Muscle of leg (tissue), 11 donors: Measurements from ENCODE around the gene SURF6. TPM values are rescaled to one million over a fixed set of nuclear protein-coding genes. Genes with fewer than 3 reads are reported as not detected.
"Not testable (repeated sequence)": the region's sequence is repeated elsewhere in the genome, so short reads cannot be mapped to it uniquely, and the experiment has no call there.

ENCODE experiments used
- DNase-seq: peaks from one replicate; pipeline ENCODE4 v3.0.0; 2013
- H3K27ac ChIP-seq: one replicate; pipeline ENCODE4 v1.5.1; 2013; ENCODE audit warnings: mild to moderate bottlenecking, low read length, control low read depth
- H3K27me3 ChIP-seq: one replicate; pipeline ENCODE4 v1.6.1; 2013; ENCODE audit warnings: low read length; ENCODE audit not compliant: control insufficient read depth, insufficient read depth
- H3K36me3 ChIP-seq: one replicate; pipeline ENCODE4 v1.6.1; 2013; ENCODE audit warnings: low read length; ENCODE audit not compliant: control insufficient read depth, insufficient read depth
- H3K4me1 ChIP-seq: one replicate; pipeline ENCODE4 v1.6.1; 2013; ENCODE audit warnings: low read length; ENCODE audit not compliant: control insufficient read depth, insufficient read depth
- H3K4me3 ChIP-seq: one replicate; pipeline ENCODE4 v1.5.1; 2013; ENCODE audit warnings: low read length, control low read depth
- H3K9me3 ChIP-seq: replicated peaks from 2 replicates; pipeline ENCODE4 v1.6.1; 2013; ENCODE audit warnings: low read depth, low read length; ENCODE audit not compliant: control insufficient read depth
- WGBS: methylation state at CpG from one replicate; pipeline ENCODE4 v1.1.5; 2013; ENCODE audit warnings: missing lambda C conversion rate; ENCODE audit not compliant: insufficient coverage; 5-methylcytosine and 5-hydroxymethylcytosine counted together
- polyA plus RNA-seq, 8 donors: library from polyadenylated mRNA; unstranded; fragments of 120-200 nt; gene quantifications; one replicate each; pipeline versions ENCODE4 v1.2.1 to v1.2.3, GENCODE V29; 2013; ENCODE audit warnings: inconsistent platforms in 1 of 8, low replicate concordance in 1 of 8; ENCODE audit not compliant: insufficient read length in 8 of 8, insufficient read depth in 1 of 8
- total RNA-seq: library from RNA; stranded (reverse); fragments of 120-200 nt; gene quantifications from one replicate; pipeline ENCODE4 v1.2.4, GENCODE V29; 2013

SURF6 gene
- total and polyA plus RNA-seq, 9 donors = 14.2 to 25.6 (median 23.1) TPM

DNA sequence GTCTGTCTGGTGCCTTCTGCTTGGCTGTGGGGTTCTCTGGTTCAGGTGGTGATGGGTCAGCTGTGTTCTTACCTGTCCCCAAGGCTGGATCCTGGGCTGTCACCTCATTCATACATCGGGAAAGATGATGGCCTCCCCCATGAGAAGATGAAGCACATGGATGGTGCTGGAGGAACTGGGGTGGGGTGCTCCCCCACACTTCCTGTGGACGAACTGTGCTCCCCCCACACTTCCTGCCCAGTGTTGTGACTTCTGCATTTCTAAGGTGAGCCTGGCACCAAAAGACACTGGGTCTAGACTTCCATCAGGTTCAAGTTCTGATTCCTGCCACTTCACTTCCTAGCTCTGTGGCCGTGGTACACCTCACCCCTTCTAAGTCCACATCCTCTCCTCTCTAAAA lies 4.3 kb upstream of the SURF6 start:
- Histone ChIP-seq H3K4me1 (peaks cover 16% of the 10 kb centered on the region), H3K36me3 (peaks cover 67% of the 10 kb centered on the region), H3K4me3 (no peak overlapping the region), H3K27me3 (no peaks in the 10 kb centered on the region), H3K9me3 (no peaks in the 10 kb centered on the region), H3K27ac (no peak overlapping the region)
- no peak for DNase-seq
- WGBS = 50% methylated on average over 1 of the region's 3 CpGs

DNA sequence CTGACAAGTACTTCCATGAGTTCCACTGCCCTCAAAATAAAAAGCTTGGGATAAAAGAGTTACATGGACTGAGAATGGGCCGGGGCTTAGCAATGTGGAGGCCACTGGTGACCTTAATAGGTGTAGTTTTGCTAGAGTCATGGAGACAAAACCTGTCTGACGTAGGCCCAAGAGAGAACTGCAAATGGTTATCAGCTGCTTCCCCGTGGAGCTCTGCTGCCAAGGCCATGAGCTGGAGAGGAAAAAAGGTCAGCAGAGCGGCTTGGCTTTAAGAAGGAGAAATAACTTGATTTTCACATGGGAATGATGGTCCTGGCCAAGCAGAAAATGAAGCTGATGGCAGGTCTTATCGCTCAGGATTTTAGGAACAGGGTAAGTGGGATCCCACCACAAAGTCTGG lies 3.7 kb upstream of the SURF6 start:
- Histone ChIP-seq H3K4me3 (no peak overlapping the region), H3K4me1 (peaks cover 22% of the 10 kb centered on the region), H3K27ac (no peak overlapping the region), H3K36me3 (peaks cover 63% of the 10 kb centered on the region), H3K9me3 (no peaks in the 10 kb centered on the region), H3K27me3 (no peaks in the 10 kb centered on the region)
- no peak for DNase-seq
- WGBS = 78% methylated on average over 5 of the region's 5 CpGs

DNA sequence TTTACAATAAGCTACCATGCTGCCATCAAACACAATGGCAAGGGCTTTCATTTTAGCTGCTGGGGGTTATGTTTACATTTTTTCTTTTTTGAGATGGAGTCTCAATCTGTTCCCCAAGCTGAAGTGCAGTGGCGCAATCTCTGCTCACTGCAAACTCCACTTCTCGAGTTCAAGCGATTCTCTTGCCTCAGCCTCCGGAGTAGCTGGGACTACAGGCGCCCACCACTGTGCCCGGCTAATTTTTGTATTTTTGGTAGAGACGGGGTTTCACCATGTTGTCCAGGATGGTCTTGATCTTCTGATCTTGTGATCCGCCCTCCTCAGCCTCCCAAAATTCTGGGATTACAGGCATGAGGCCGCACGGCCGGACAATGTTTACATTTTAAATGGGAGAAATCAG lies 1.1 kb downstream of the SURF6 start:
- DNase-seq, H3K27me3 ChIP-seq, H3K9me3 ChIP-seq, H3K27ac ChIP-seq: not testable (repeated sequence)
- 87% methylated on average over 7 of the region's 11 CpGs for whole genome bisulfite sequencing
- Histone ChIP-seq H3K4me1 (peaks cover 16% of the 10 kb centered on the region), H3K4me3 (peak overlapping the region; percentile 88), H3K36me3 (peaks cover 63% of the 10 kb centered on the region)

DNA sequence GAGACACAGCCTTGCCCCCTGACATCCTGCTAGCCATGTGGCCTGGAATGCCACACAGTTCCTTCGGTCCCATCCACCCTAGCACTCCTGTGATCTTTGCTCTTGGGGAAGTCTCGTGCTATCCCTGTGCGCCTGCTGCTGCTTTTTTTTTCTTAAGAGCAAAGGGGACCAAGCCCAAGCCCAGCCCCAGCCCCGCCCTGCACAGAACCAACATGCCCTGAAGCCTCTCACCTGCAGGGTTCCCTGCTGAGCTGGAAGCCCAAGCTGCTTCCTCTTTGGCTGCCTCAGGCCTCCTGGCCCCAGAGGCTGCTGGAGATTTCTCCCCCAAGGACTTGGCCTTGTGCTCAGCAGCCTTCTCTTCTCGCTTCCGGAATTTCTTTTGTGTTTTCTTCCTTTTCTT lies 1.8 kb downstream of the SURF6 start:
- H3K9me3 ChIP-seq = no peaks in the 10 kb centered on the region
- peaks cover 57% of the 10 kb centered on the region for H3K36me3 ChIP-seq
- WGBS = 86% methylated on average over 6 of the region's 6 CpGs
- H3K27me3 ChIP-seq = no peaks in the 10 kb centered on the region
- no peak for DNase-seq
- H3K27ac ChIP-seq = no peak overlapping the region
- H3K4me3 ChIP-seq = no peak overlapping the region
- peaks cover 16% of the 10 kb centered on the region for H3K4me1 ChIP-seq

DNA sequence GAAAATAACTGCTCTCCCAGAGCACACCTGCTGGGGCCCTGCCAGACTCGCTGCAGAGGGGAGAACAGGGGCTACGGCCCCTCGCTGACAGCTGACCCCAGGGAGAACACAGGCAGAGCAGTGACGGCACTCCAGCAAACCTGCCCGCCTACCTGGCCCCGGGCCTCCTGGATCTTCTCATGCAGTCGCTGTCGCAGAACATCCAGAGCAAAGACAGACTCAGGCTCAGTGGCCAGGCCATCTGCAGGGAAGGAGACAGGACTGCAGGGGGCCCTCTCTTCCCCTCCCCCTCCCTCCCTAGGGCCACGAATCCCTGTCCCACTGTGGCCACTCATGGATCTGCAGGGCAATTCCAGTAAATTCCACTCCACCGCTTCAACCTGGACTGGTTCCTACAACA lies 2.4 kb downstream of the SURF6 start:
- Histone ChIP-seq H3K36me3 (peaks cover 51% of the 10 kb centered on the region), H3K9me3 (no peaks in the 10 kb centered on the region), H3K27me3 (no peaks in the 10 kb centered on the region), H3K4me1 (peaks cover 16% of the 10 kb centered on the region), H3K27ac (no peak overlapping the region), H3K4me3 (no peak overlapping the region)
- no peak for DNase-seq
- 86% methylated on average over 10 of the region's 10 CpGs for WGBS

DNA sequence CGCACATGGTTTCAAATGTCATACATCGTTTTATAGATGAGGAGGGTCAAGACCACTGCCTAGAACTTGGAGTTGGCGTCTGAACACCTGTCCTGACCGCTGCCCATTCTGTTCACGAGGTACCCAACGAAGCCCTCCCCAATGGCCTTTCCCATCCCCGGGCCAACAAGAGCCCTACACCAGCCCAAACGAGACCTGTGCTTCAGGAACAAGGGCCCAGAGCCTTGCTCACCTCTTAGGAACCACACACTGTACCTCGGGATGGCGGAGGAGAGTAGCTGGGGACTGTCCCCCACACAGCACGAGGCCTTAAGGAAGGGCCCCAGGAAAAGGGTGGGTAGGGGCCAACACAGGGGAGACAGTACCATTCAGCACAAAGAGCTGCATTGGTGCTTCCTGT lies 3.0 kb downstream of the SURF6 start:
- no peak overlapping the region for H3K27ac ChIP-seq
- no peaks in the 10 kb centered on the region for H3K27me3 ChIP-seq
- WGBS = 89% methylated on average over 6 of the region's 11 CpGs
- H3K9me3 ChIP-seq = no peaks in the 10 kb centered on the region
- H3K36me3 ChIP-seq = peaks cover 52% of the 10 kb centered on the region
- peaks cover 16% of the 10 kb centered on the region for H3K4me1 ChIP-seq
- no peak overlapping the region for H3K4me3 ChIP-seq
- DNase-seq = no peak

DNA sequence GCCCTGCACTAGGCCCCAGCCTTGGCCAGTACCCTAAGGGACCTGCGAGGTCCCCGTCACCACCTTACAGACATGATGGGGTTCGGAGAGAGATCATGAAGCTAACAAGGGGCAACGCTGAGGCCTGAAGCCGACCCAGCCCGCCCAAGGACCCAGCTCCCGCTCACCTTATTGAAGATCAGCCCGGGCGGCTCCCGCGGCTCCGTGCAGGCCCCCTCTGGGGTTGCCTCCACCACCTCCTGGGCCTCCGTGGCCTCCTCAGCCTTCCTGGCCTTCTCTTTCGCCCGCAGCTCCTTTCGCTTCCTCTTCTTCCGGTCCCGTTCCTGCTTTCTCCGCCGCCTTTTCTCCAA lies 3.6 kb downstream of the SURF6 start:
- H3K4me3 ChIP-seq = no peak overlapping the region
- H3K4me1 ChIP-seq = peaks cover 16% of the 10 kb centered on the region
- WGBS = 88% methylated on average over 16 of the region's 20 CpGs
- no peak overlapping the region for H3K27ac ChIP-seq
- H3K9me3 ChIP-seq = no peaks in the 10 kb centered on the region
- H3K36me3 ChIP-seq = peaks cover 50% of the 10 kb centered on the region
- no peak for DNase-seq
- no peaks in the 10 kb centered on the region for H3K27me3 ChIP-seq

DNA sequence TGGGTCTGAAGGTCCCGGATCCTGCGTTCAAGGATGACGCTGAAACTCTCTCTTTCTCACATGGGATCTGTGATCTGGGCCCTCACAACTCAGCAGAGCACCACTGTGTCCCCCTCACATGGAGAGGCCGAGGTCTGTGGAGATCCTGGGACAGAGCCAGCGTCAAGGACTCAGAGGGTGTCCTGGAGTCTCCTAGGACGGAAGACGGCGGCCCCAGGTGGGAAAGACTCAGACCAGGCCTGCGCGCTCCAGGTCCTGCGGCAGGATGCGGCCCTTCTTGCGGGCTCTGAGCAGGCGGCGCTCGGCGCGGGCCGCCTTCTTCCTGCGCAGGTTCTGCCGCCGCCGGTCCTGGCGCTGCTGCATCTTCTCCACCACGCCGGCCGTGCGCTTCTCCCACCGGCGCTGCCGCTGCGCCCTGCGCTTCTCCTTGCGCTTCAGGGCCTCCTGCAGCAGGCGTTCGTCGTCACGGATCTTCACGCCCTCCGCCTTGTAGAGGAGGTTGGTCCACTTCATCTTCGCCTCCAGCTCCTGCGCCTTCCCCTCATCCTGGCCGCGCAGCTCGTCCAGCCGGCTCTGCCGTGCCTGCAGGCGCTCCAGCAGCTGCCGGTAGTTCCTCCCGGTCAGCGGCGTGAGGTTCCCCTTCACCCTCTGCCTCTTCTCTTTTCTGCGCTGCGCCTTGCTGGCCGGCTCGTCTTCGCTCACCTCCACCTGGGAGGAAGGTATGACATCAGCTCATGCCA lies 4.2 kb downstream of the SURF6 start:
- H3K27me3 ChIP-seq = no peaks in the 10 kb centered on the region
- 95% methylated on average over 57 of the region's 57 CpGs for WGBS
- no peaks in the 10 kb centered on the region for H3K9me3 ChIP-seq
- peaks cover 16% of the 10 kb centered on the region for H3K4me1 ChIP-seq
- no peak for DNase-seq
- no peak overlapping the region for H3K27ac ChIP-seq
- H3K4me3 ChIP-seq = no peak overlapping the region
- peaks cover 50% of the 10 kb centered on the region for H3K36me3 ChIP-seq

DNA sequence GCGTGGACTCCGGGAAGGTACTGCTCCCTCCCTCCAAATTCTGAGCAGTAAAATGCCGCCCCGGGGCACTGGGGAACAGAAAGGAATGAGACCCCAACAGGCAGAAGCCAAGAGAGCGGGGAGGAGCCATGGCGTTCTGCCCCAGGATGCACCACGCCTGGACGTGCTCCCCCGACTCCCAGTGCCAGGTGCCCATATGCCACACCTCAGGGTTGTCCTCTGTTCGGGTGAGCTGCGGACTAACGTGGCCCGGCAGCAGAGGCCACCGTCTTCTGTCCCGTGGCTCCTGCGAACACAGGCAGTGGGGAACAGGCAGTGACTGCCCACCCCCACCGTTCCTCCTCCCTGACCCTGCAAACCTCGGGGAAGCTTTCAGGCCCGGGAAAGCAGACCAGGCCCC lies 4.8 kb downstream of the SURF6 start:
- Histone ChIP-seq H3K4me3 (no peak overlapping the region), H3K36me3 (peaks cover 50% of the 10 kb centered on the region)
- DNase-seq = no peak

DNA sequence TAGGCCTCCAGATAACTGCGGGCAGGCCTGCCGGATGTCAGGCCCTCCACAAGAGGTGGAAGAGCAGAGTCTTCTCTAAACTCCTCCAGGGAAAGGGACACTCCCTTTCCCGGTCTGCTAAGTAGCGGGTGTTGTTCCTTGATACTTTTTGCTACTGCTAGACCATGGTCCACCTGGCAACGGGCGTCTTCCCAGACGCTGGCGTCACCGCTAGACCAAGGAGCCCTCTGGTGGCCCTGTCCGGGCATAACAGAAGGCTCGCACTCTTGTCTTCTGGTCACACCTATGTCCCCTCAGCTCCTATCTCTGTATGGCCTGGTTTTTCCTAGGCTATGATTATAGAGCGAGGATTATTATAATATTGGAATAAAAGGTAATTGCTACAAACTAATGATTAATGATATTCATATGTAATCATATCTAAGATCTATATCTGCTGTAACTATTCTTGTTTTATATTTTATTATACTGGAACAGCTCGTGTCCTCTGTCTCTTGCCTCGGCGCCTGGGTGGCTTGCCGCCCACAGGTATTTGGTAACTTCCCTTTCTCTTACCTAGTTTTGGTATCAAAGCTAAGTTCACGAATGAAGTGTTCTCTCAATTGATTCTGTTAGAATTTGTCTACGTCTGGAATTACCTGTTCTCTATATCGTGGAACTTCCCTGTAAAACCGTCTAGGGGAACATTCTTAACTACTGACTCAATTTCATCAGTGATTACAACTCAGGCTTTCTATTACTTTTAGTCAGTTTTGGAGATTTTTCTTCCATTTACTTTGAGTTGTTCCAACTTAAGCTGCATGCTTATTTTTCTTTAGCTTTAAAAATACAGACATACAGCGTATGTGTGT lies 6.5 kb downstream of the SURF6 start:
- not testable (repeated sequence) for H3K27me3 ChIP-seq, DNase-seq, H3K27ac ChIP-seq, H3K4me3 ChIP-seq, H3K9me3 ChIP-seq, H3K4me1 ChIP-seq
- H3K36me3 ChIP-seq = peaks cover 47% of the 10 kb centered on the region
- WGBS = 19% methylated on average over 7 of the region's 21 CpGs

More for the DNA sequence above, 4.8 kb downstream of the SURF6 start:
- 87% methylated on average over 17 of the region's 19 CpGs for WGBS
- H3K27ac ChIP-seq = no peak overlapping the region
- no peaks in the 10 kb centered on the region for H3K9me3 ChIP-seq
- H3K4me1 ChIP-seq = peaks cover 10% of the 10 kb centered on the region
- no peaks in the 10 kb centered on the region for H3K27me3 ChIP-seq
